ENCODE results near the gene GSK3B. TPM values are rescaled to one million over a fixed set of nuclear protein-coding genes. Genes with fewer than 3 reads are reported as not detected.

Gene GSK3B
- total RNA-seq, result 43.7 and 47.7 TPM in 2 replicates

DNA sequence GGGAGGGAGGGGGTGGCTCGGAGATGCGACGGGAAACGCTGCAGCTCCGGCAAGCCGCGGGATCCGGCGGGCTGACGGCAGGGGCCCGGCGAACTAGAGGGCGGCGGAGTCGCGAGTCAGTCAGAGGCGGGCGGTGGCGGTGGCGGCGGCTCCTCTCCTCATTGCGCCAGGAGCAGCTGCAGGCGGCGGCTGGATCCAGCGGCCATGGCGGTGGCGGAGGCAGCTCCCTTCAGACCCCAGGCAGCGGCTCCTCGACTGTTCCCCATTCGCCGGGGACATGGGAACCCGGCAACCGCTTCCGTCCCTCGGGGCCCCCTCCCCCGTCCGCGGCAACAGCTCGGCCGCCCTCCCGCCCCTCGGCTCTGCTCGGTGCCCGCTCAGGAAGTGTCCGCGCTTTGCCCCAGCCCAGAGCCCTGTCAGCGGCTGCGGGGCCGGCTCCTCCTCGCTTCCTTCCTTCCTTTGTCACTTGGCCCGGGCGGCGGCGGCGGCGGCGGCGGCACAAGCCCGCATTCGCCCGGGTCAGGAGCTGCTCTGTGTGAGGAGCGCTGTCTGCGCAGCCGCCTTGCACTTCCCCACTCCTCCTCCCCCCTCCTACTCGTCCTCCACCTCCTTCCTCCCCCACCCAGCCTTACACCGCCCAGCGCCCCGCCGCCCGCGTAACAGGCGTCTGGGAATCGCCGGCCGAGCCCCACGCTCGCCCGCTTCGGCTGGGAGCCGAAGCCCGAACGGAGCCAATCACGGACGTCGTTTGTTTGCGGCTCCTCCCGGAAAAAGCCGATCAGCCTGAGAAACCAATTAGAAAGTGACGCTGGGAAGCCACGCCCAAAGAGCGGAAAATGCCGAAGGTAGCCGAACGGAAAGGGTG is at the start of gene GSK3B:
TSS of gene GSK3B (minus strand) at position 537 of the 865 bp plus-strand sequence. CDS start 1,013 bp downstream, outside the sequence.
- DNase-seq (ENCODE audit: low read depth, low spot score), result no peak

DNA sequence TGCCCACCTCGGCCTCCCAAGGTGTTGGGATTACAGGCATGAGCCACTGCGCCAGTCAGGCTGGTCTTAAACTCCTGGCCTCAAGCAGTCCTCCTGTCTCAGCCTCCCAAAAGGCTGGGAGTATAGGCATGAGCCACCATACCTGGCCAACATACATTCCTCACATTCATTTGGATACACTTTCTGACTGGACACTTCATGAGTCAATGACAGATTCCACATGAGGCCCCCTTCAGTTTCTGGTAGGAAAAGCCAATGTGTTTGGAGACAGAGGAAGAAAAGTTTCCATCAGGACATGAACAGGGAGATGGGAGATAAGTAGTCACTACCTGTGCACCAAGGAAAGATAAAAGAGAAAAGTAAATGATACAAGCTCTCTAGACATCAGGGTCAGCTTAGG is 49.4 kb upstream of the GSK3B start:
- no peak for DNase-seq (ENCODE audit: low read depth, low spot score)

DNA sequence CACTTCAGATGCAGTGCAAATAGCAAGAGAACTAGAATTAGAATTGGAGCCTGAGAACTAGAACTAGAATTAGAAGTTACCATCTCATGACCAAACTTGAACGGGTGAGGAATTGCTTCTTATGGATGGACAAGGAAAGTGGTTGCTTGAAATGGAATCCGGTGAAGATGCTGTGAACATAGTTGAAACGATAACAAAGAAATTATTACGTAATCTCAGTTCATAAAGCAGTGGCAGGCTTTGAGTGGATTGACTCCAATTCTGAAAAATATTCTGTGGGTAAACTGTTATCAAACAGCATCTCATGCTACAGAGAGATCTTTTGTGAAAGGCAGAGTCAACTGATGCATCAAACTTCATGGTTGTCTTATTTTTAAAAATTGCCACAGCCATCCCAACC is 48.0 kb upstream of the GSK3B start:
- DNase-seq (ENCODE audit: low read depth, low spot score), result no peak

DNA sequence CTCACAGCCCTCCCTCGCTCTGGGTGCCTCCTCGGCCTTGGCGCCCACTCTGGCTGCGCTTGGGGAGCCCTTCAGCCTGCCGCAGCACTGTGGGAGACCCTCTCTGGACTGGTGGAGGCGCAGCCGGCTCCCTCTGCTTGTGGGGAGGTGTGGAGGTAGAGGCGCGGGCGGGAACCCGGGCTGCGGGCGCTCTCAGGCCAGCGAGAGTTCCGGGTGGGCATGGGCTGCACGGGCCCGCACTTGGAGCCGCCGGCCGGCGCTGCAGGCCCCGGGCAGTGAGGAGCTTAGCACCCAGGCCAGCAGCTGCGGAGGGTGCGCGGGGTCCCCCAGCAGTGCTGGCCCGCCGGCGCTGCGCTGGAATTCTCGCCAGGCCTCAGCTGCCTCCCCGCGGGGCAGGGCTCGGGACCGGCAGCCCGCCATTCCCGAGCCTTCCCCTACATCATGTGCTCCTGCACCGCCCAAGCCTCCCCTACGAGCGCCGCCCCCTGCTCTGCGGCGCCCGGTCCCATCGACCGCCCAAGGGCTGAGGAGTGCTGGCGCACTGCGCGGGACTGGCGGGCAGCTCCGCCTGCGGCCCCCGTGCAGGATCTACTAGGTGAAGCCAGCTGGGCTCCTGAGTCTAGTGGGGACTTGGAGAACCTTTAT is 46.0 kb upstream of the GSK3B start:
- no peak for DNase-seq (ENCODE audit: low read depth, low spot score)

DNA sequence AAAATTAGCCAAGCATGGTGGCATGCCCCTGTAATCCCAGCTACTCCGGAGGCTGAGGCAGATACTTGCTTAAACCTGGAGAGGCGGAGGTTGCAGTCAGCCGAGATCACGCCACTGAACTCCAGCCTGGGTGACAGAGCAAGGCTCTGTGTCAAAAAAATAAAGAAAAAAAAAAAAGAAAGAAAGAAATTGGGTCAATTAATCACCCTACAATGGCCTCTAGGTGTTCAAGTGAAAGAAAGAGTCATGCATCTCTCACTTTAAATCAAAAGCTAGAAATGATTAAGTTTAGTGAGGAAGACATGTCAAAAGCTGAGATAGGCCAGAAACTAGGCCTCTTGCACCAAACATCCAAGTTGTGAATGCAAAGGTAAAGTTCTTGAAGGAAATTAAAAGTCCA is 44.9 kb upstream of the GSK3B start:
- DNase-seq (ENCODE audit: low read depth, low spot score), result no peak

DNA sequence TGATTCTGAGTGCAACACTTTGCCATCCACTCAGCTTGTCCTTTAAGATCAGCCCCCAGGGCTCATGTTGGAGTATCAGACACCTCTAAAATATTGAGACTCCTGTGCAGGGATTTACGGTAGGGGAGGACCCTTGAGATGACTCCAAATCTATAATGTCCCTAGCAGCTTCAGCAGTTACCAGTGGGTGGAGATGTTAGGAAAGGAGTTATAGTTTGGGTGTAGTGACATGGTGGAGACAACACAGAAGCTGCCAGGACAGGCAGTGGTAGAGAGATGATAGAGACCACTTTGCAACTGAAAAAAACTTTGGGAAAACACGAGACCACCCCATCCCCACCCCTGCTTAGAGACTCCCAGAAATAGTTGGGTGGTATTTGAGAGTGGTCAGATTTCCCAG is 43.3 kb upstream of the GSK3B start:
- DNase-seq (ENCODE audit: low read depth, low spot score), result no peak

DNA sequence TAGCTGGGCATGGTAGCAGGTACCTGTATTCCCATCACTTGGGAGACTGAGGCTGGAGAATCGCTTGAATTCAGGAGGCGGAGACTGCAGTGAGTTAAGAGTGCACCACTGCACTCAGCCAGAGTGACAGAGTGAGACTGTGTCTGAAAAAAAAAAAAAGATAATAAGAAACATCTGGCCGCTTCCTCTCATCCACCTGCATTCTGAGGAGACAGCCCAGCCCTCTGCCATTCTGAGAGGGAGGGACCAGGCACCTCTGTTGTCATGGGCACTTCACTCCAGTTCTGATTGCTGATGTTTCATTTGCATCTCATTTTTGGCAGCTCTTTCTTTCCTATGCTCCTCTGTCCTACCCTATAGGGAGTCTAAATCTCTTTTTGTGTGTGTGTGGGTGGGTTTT is 36.4 kb upstream of the GSK3B start:
- DNase-seq (ENCODE audit: low read depth, low spot score), result no peak

DNA sequence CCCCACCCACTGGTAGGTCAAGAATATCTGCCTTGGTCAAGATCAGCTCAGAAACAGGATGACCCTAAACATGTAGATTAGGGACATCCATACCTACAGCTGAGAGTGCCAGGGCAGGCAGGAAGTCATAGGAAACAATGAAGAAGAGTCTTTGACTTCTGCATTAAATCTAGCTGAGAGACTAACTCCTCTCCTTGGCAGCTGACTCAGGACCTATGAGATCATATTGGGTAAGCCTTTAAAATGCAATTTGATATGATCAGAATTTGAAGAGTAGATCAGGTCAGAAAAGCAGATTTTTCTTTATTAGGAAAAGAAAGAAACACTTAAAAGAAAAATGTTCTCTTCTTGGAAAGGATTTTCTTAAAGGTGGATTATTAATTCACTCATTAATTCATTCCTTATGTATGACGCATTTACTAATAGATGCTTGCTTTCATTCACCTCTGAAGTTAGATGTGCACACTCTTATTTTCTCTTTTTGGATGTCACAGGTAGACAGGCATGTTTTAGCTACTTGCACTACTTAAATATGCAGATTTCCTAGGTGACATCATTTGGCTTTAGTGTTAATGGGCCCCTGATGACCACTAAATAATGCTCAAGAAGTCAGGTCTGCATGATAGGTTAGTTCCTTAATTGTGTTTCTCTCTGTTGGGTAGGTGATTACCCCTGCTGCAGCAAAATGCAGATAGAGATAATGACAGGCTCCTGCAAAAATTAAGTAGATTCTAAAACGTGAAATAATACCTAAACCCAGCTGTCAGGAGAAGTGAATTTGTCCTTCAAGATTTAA is 35.7 kb upstream of the GSK3B start:
- no peak for DNase-seq (ENCODE audit: low read depth, low spot score)

DNA sequence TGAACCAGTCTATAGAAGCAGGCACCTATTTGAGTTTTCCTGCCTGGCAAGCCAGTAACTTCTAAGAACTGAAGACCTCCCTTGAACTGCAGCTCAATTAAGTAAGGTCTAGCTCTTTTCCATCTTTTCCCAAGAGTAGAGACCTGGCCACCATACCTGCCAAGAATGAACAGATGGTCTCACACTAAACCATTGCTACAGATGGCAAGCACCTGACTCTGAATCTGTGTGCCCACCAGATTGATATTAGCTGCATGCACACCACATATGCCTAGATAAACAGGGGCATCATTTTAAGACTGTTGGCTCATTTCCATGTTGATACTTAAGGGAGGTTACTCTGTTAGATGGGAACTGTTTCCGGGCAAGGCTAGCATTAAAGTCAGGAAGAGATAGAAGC is 34.8 kb upstream of the GSK3B start:
- DNase-seq (ENCODE audit: low read depth, low spot score), result no peak

DNA sequence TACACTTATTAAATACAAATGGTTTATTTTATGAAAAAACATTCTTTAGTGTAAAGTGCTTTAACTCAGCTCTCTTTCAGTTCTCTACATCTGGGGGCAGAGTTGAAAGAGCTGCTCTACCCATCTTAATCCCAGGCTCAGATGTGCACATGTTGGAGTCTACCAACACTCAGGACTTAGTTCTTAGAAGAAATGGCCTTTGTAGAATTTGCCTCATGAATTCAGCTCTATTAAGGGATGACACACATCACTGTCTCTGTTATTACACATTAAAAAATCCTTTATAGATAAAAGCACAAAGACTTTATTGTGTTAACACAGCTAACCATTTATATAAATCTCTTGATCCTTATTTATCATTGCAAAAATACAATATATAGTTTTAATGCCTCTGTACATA is 31.7 kb upstream of the GSK3B start:
- DNase-seq (ENCODE audit: low read depth, low spot score), result no peak

DNA sequence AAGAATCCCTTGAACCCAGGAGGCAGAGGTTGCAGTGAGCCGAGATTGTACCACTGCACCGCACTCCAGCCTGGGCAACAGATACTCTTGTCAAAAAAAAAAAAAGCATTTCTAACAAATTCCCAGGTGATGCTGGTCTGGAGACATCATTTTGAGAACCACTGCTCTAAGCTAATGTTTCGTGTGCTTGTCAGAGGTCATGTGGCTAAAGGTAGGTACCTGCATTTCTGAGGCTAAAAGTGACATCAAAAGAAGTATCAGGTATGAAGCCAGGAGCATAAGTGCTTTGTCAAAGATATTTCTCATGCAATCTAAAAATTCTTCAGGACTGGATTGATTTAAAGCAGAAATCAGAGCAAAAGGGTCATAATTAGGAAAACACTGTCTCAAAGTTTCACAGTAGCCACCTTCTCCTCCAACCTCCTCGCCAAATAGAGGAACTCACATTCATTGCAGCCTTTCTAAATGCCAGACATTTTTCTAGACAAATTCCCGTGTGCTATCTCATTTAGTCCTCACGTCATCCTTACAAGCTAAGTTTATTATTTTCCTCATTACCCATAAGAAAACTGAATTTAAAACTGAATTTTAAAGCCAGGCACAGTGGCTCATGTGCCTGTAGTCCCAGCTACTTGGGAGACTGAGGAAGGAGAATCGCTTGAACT is 25.7 kb upstream of the GSK3B start:
- DNase-seq (ENCODE audit: low read depth, low spot score), result no peak

DNA sequence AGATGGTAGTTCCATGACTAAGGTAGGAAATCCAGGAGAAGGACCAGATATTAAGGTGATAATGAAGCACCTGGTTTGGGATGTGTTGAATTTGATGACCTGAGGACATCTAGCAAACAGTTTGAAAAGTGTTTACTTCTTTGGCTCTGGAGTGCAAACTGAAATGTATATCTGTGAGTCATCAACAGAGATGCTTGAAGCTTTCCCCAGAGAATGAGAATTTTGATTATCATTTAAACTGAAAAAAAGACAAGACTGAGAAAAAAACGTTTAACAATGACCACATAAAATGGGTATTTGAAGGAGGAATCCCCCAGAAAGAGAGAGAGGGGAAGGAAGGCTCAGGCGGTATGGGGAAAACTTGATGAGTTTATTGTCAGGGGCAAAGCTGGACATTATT is 20.7 kb upstream of the GSK3B start:
- DNase-seq (ENCODE audit: low read depth, low spot score), result no peak

DNA sequence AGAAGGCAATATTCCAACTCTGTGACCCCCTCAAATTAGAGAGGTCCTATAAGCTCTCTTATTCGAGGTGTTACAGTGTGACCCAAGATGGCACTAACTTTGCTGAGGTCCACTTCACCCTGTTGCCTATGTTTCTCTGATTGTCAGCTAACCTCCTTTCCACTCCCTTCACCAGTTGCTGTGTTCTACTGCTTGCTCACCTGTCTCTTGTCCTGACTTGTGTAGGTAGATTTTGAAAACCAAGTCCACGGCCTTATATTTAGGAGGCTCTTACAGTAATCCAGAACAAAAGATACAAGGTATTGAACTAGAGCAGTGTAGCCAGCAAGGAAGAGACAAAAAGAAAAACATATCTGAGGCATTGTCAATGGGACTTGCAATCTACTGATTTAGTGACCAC is 20.1 kb upstream of the GSK3B start:
- DNase-seq (ENCODE audit: low read depth, low spot score), result no peak

DNA sequence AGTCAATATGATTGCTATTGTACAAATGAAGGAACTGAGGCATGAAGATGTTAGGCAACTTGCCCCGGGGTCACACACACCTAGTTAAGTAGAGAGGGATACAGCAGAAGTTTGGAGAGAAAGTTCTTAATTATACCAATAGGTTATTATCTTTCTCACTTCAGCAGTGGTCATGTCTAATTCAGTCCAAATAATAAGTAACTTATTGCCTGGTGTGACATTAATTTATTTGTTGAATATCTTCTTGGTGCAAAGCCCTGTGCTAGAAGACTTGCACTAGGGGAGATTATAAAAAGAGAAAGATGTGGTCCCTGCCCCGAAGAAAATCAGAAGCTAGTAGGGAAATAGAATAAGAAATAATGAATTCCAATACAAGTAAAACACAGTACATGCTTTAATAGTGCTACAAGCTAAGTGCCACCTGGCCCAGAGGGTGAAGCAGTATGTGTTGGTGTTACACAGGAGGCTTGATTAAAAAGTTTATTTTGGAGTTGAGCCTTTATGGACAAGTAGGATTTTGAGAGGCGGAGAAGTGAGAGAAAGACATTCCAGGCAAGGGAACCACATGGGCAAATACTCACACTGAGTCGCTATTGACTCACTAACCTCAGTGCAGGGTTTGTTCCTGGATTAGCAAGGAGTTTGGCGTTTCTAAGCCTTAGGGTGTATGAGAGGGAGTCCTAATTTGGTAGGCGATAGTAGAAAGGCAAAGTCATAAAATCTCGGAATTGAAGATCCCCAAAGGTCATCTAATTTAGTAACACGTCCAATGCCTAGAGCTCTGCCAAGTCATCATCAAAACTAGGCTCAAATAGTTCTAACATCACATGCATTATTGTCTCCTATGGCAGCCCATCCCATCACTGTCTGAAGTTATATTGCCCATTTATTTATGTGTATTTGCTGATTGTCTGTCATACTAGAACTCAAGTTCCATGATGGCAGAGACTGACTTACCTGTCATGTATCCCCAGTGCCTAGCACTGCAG is 19.2 kb upstream of the GSK3B start:
- no peak for DNase-seq (ENCODE audit: low read depth, low spot score)

DNA sequence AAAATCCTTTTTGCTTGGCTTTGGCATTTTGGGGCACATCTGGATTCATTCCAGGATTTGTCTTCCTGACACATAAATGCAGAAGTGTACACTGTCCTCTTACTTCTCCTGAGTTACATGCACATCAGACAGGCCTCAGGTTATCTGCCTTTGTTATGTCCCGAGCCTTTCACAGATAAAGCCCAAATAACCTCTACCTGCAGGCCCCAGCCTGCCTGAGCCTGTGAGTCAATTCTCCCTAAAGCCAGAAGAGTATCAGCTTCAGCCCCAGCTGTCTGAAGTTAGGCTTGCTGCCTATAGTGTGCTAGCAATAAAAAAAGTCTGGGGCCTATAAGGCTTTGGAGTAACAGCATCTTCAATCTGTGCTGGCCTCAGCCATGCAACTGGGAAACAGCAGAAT is 17.7 kb upstream of the GSK3B start:
- DNase-seq (ENCODE audit: low read depth, low spot score), result no peak

DNA sequence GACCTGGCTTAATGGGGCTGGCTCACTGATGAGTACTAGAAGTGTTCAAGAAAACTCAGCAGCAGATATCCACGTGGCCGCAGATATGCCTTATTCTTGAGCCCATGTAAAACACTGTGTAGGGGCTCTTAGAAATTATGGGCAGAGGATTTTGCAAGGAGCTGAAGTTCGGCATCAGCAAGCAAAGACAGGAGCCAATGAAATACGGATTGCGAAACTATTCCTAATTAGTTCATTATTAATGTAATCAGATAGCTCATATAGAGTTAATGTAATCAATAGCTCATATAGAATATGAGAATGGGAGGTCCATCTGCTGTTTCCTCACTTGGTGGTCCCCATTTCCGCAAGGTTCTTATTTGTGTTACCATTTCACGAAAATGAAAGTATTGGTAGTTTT is 9.0 kb upstream of the GSK3B start:
- DNase-seq (ENCODE audit: low read depth, low spot score), result no peak

DNA sequence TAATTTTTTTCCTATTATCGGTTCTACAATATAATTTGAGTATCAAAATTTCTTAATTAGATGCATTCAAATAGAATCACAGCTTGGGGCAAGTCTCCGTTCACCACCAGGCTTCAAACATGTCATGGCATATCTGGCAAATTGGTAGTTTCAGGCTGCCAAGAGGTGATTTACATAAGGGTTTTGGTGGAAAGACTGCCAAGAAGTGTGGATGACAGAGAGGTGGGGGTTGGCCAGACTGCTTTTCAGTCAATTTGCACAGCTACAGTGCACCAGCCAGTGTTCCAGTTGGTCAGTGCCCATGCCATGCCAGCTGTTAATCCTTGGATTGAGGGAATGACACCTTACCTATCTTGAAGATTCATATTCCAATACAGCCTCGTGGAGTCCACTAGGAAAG is 8.4 kb upstream of the GSK3B start:
- DNase-seq (ENCODE audit: low read depth, low spot score), result no peak

DNA sequence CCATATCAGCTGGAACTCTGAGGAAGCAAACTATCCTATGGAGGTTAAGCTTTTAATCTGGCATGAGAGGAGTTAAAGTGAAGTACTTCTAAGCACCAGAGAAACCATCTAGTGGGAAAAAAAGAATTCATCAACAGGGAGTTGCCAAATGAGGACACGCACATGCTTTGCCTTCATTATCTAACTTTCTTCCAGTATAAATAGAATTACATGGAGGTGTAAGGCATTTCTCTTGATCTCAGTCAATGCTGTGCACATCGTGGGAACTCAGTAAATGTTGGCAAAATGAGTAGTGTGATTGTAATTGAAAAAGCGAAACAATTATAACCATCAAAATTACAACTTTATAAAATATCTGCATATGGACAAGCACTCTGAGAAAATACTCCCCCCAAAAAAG is 8.0 kb upstream of the GSK3B start:
- no peak for DNase-seq (ENCODE audit: low read depth, low spot score)

DNA sequence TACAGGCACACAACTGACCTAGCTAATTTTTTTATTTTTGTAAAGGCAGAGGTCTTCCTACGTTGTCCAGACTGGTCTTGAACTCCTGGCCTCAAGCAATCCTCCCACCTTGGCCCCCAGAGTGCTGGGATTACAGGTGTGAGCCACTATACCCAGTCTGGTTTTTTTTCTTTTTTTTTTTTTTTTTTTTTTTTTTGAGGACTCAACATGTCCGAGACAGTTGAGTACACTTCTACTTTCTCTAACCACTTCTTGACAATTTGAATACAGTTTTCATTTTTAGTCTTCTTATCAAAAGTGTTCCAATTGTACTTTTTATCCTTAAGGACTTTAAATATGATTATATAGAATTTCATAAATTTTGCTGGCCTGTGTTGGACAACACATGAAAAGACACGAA is 7.4 kb upstream of the GSK3B start:
- DNase-seq (ENCODE audit: low read depth, low spot score), result no peak

DNA sequence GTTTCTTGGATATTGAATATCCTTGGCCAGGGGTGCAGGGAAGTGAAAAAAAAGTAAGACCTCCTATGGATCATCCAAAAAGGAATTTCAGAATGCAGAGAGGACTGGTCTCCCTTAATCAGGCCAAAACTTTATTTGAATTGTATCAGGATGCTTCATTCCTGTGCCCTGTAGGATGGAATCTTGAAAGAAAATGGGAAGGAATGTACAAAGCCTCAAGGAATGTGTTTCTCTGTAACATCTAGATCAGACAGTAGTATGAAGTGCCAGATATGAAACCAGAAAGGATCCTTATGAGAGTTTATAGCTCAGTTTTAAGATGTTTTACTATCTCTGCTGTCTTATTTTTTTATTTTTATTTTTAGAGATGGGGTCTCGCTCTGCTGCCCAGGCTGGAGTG is 6.5 kb upstream of the GSK3B start:
- DNase-seq (ENCODE audit: low read depth, low spot score), result no peak

DNA sequence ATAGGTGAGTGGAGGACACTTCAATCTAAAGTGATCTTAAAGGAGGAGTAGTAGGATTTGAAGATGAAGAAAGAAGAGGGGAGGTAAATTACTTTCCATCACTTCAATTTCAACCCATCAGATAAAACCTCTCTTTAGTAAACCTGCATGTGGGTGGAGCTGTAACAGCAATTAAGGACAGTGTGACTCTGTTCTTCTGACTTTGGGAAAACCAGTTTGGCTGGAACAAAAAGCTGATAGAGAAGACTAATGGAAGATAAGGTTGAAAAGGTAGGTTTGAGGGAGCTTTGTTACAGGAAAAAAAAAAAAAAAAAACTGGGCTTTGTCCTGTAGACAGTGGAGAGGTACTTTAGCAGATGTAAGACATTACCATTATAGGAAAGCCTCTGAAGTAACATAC is 4.5 kb upstream of the GSK3B start:
- DNase-seq (ENCODE audit: low read depth, low spot score), result no peak
